ENCODE measurements around the gene UBA52. TPM values are rescaled to one million over a fixed set of nuclear protein-coding genes. Genes with fewer than 3 reads are reported as not detected.

The UBA52 gene
- total RNA-seq, 2 experiments from 2014 or later, result 1,816 to 1,826 TPM

- H3K4me3 Mint-ChIP-seq, result peak overlapping the region; percentile 35
- H3K9me3 Mint-ChIP-seq, result no peaks in the 10 kb centered on the region
- H3K27ac Mint-ChIP-seq, result peak overlapping the region; percentile 92
- peaks cover 12% of the 10 kb centered on the region for H3K36me3 Mint-ChIP-seq
- H3K4me1 Mint-ChIP-seq, result peaks cover 12% of the 10 kb centered on the region
- H3K27me3 Mint-ChIP-seq, result no peaks in the 10 kb centered on the region
- DNase-seq, result no peak
These were observed 30.2 kb upstream of the UBA52 start for GRCh38 chr19:18541258-18541991.

GRCh38 chr19:18541992-18542940 lies 29.4 kb upstream of the UBA52 start:
- Mint-ChIP-seq H3K27ac (peak overlapping the region; percentile 92), H3K4me3 (peak overlapping the region; percentile 93), H3K4me1 (peaks cover 12% of the 10 kb centered on the region), H3K9me3 (no peaks in the 10 kb centered on the region), H3K36me3 (peaks cover 7% of the 10 kb centered on the region), H3K27me3 (no peaks in the 10 kb centered on the region)
- no peak for DNase-seq

- H3K36me3 Mint-ChIP-seq, result peaks cover 7% of the 10 kb centered on the region
- DNase-seq, result peak; percentile 96
These were observed 28.5 kb upstream of the UBA52 start, which contains the start of gene FKBP8 for GRCh38 chr19:18542941-18543813. TSS of gene FKBP8 (minus strand) at chr19:18543573. CDS start at chr19:18541970, 1,603 bp downstream.

GRCh38 chr19:18543814-18544475 lies 27.7 kb upstream of the UBA52 start:
- Mint-ChIP-seq H3K27ac (peak overlapping the region; percentile 94), H3K4me3 (peak overlapping the region; percentile 90), H3K9me3 (no peaks in the 10 kb centered on the region), H3K4me1 (peaks cover 12% of the 10 kb centered on the region), H3K27me3 (no peaks in the 10 kb centered on the region), H3K36me3 (peaks cover 7% of the 10 kb centered on the region)
- DNase-seq, result peak; percentile 72

More at GRCh38 chr19:18542941-18543813, 28.5 kb upstream of the UBA52 start, which contains the start of gene FKBP8:
- H3K27me3 Mint-ChIP-seq, result no peaks in the 10 kb centered on the region
- peak within 1 kb of the TSS; percentile 94 for H3K27ac Mint-ChIP-seq
- H3K9me3 Mint-ChIP-seq, result no peaks in the 10 kb centered on the region
- peaks cover 12% of the 10 kb centered on the region for H3K4me1 Mint-ChIP-seq
- H3K4me3 Mint-ChIP-seq, result peak within 1 kb of the TSS; percentile 93

GRCh38 chr19:18551631-18552030 lies 20.0 kb upstream of the UBA52 start:
- Mint-ChIP-seq H3K27me3 (no peaks in the 10 kb centered on the region), H3K9me3 (no peaks in the 10 kb centered on the region), H3K4me3 (no peak overlapping the region), H3K27ac (no peak overlapping the region), H3K36me3 (no peaks in the 10 kb centered on the region), H3K4me1 (no peaks in the 10 kb centered on the region)
- no peak for DNase-seq

- peak within 1 kb of the TSS; percentile 94 for H3K27ac Mint-ChIP-seq
- no peaks in the 10 kb centered on the region for H3K9me3 Mint-ChIP-seq
- H3K36me3 Mint-ChIP-seq, result peaks cover 10% of the 10 kb centered on the region
- DNase-seq, result peak; percentile 98
- peaks cover 17% of the 10 kb centered on the region for H3K4me1 Mint-ChIP-seq
- H3K27me3 Mint-ChIP-seq, result no peaks in the 10 kb centered on the region
- peak within 1 kb of the TSS; percentile 95 for H3K4me3 Mint-ChIP-seq
These were observed 14.1 kb upstream of the UBA52 start, which contains the start of gene KXD1 for GRCh38 chr19:18557411-18558201. TSS of gene KXD1 (plus strand) at chr19:18557870. CDS start at chr19:18562057, 4,187 bp downstream.

GRCh38 chr19:18558202-18558555 lies 13.5 kb upstream of the UBA52 start:
- H3K36me3 Mint-ChIP-seq, result peaks cover 11% of the 10 kb centered on the region
- H3K9me3 Mint-ChIP-seq, result no peaks in the 10 kb centered on the region
- peaks cover 17% of the 10 kb centered on the region for H3K4me1 Mint-ChIP-seq
- peak overlapping the region; percentile 95 for H3K4me3 Mint-ChIP-seq
- no peak for DNase-seq
- H3K27me3 Mint-ChIP-seq, result no peaks in the 10 kb centered on the region
- H3K27ac Mint-ChIP-seq, result peak overlapping the region; percentile 94

GRCh38 chr19:18558604-18559003 lies 13.1 kb upstream of the UBA52 start:
- no peak for DNase-seq
- peak overlapping the region; percentile 95 for H3K4me3 Mint-ChIP-seq
- peak overlapping the region; percentile 94 for H3K27ac Mint-ChIP-seq
- no peaks in the 10 kb centered on the region for H3K9me3 Mint-ChIP-seq
- H3K27me3 Mint-ChIP-seq, result no peaks in the 10 kb centered on the region
- H3K36me3 Mint-ChIP-seq, result peaks cover 12% of the 10 kb centered on the region
- peaks cover 17% of the 10 kb centered on the region for H3K4me1 Mint-ChIP-seq

- Mint-ChIP-seq H3K9me3 (no peaks in the 10 kb centered on the region), H3K4me3 (peak overlapping the region; percentile 95), H3K36me3 (peaks cover 20% of the 10 kb centered on the region), H3K27me3 (no peaks in the 10 kb centered on the region), H3K27ac (peak overlapping the region; percentile 94), H3K4me1 (peaks cover 17% of the 10 kb centered on the region)
- DNase-seq, result no peak
These were observed 12.0 kb upstream of the UBA52 start for GRCh38 chr19:18559685-18560084.

GRCh38 chr19:18562086-18562485 lies 9.6 kb upstream of the UBA52 start:
- peaks cover 27% of the 10 kb centered on the region for H3K36me3 Mint-ChIP-seq
- no peaks in the 10 kb centered on the region for H3K9me3 Mint-ChIP-seq
- H3K27ac Mint-ChIP-seq, result no peak overlapping the region
- peaks cover 17% of the 10 kb centered on the region for H3K4me1 Mint-ChIP-seq
- H3K4me3 Mint-ChIP-seq, result no peak overlapping the region
- no peaks in the 10 kb centered on the region for H3K27me3 Mint-ChIP-seq
- no peak for DNase-seq

- Mint-ChIP-seq H3K27me3 (no peaks in the 10 kb centered on the region), H3K9me3 (no peaks in the 10 kb centered on the region), H3K36me3 (peaks cover 38% of the 10 kb centered on the region), H3K4me3 (no peak overlapping the region), H3K4me1 (peaks cover 3% of the 10 kb centered on the region), H3K27ac (no peak overlapping the region)
- no peak for DNase-seq
These were observed 4.7 kb upstream of the UBA52 start for GRCh38 chr19:18566953-18567352.

GRCh38 chr19:18568367-18568766 lies 3.3 kb upstream of the UBA52 start:
- Mint-ChIP-seq H3K27ac (no peak overlapping the region), H3K36me3 (peaks cover 50% of the 10 kb centered on the region), H3K27me3 (no peaks in the 10 kb centered on the region)

GRCh38 chr19:18574691-18575291 lies 3.1 kb downstream of the UBA52 start:
- Mint-ChIP-seq H3K27ac (peak overlapping the region; percentile 47), H3K9me3 (no peaks in the 10 kb centered on the region), H3K36me3 (peaks cover 52% of the 10 kb centered on the region), H3K27me3 (no peaks in the 10 kb centered on the region), H3K4me1 (peaks cover 39% of the 10 kb centered on the region), H3K4me3 (peak overlapping the region; percentile 42)
- no peak for DNase-seq

More at GRCh38 chr19:18568367-18568766, 3.3 kb upstream of the UBA52 start:
- DNase-seq, result no peak
- Mint-ChIP-seq H3K4me3 (no peak overlapping the region), H3K4me1 (peaks cover 13% of the 10 kb centered on the region), H3K9me3 (no peaks in the 10 kb centered on the region)

Data from activated naive CD8-positive, alpha-beta T cell treated with anti-CD3 and anti-CD28 coated beads for 36 hours (primary cell).